Vagina (tissue), 2 donors: Measurements from ENCODE around the gene ITGAE. TPM values are rescaled to one million over a fixed set of nuclear protein-coding genes. Genes with fewer than 3 reads are reported as not detected.
"Not testable (repeated sequence)": the region's sequence is repeated elsewhere in the genome, so short reads cannot be mapped to it uniquely, and the experiment has no call there.

Experiments
- DNase-seq, 2 donors: peaks; one replicate each; pipeline ENCODE4 v3.0.0-alpha.2; 2017; ENCODE audit errors: extremely low spot score in 2 of 2
- H3K27ac ChIP-seq: fragments of 200-600 bp; sonication (generic); one replicate; pipeline ENCODE4 v1.5.1; 2019
- H3K27me3 ChIP-seq: fragments of 200-600 bp; sonication (generic); one replicate; pipeline ENCODE4 v1.5.1; 2019
- H3K36me3 ChIP-seq, 2 donors: fragments of 200-600 bp; sonication (generic); one replicate each; pipeline ENCODE4 v1.5.1; 2017 to 2019
- H3K4me1 ChIP-seq: fragments of 200-600 bp; sonication (generic); one replicate; pipeline ENCODE4 v1.5.1; 2019
- H3K4me3 ChIP-seq, 2 donors: fragments of 200-600 bp; sonication (generic); 1 replicate in 1 of 2; 2 replicates in 1 of 2; pipeline ENCODE4 v1.5.1; 2016 to 2019
- H3K9me3 ChIP-seq: fragments of 200-600 bp; sonication (generic); one replicate; pipeline ENCODE4 v1.5.1; 2019
- CTCF ChIP-seq, 3 experiments: fragments of 450-650 bp in 2 of 3; fragments of 200-600 bp in 1 of 3; sonication (generic) in 1 of 3; IDR thresholded peaks; one replicate each; pipeline ENCODE4 v1.5.1; 2017 to 2019; ENCODE audit warnings: antibody characterized with exemption in 3 of 3, mild to moderate bottlenecking in 2 of 3, moderate library complexity in 2 of 3
- POLR2A ChIP-seq, 2 donors: fragments of 450-650 bp; IDR thresholded peaks; one replicate each; pipeline ENCODE4 v1.6.1; 2017; ENCODE audit warnings: antibody characterized with exemption in 2 of 2, mild to moderate bottlenecking in 2 of 2, moderate library complexity in 2 of 2
- POLR2AphosphoS5 ChIP-seq, 2 donors: sonication (generic); formaldehyde crosslinking; IDR thresholded peaks; one replicate each; pipeline ENCODE4 v1.9.0; 2017; ENCODE audit warnings: antibody characterized with exemption in 2 of 2, mild to moderate bottlenecking in 2 of 2, low read depth in 1 of 2; ENCODE audit not compliant: insufficient read depth in 1 of 2
- intact Hi-C: fragments of 100-400 bp; cut with DNase I; formaldehyde crosslinking; loops from one replicate; pipeline ENCODE4 v1.15.1; 2023
- total RNA-seq: library from RNA; depleted of rRNA; stranded (reverse); fragments of >200 nt; gene quantifications from one replicate; pipeline ENCODE4 v1.2.3, GENCODE V29; 2016

Gene ITGAE
- total RNA-seq, 1 donor from 2014 or later: 30.9 TPM

DNA sequence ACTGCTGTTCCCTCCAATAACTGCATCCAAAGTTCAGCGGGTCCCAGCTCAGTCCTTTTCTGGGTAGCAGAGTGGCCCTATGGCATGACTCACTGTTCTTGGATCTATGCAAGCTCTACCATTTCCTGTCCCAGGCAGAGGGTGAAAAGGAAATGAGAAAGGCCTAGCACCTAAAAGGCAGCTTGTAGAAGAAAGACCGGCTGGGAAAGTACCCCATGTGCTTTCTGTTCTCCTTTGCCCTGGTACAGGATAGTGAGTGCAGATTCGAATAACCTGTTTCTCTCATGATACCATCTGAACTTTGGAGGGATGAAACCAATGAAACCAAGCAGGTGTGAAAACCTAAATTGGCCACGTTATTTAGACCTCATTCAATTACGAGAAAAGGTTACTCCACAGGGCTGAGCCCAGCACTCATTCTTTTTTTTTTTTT lies 90.0 kb downstream of the ITGAE start:
- no peaks in the 10 kb centered on the region for H3K4me1 ChIP-seq
- H3K27ac ChIP-seq: no peak overlapping the region
- H3K4me3 ChIP-seq: no peak overlapping the region
- no peak for TF ChIP-seq POLR2AphosphoS5 (IDR thresholded peaks at IDR 0.05; ENCODE audit: insufficient read depth in 1 of 2, low read depth in 1 of 2)
- TF ChIP-seq POLR2A (IDR thresholded peaks at IDR 0.05): no peak
- TF ChIP-seq CTCF (IDR thresholded peaks at IDR 0.05): no peak
- DNase-seq: no peak
- H3K36me3 ChIP-seq: peaks cover 0 to 38% of the 10 kb centered on the region in 2 donors
- no peaks in the 10 kb centered on the region for H3K9me3 ChIP-seq
- intact Hi-C loops: no loop called here
- H3K27me3 ChIP-seq: no peaks in the 10 kb centered on the region

DNA sequence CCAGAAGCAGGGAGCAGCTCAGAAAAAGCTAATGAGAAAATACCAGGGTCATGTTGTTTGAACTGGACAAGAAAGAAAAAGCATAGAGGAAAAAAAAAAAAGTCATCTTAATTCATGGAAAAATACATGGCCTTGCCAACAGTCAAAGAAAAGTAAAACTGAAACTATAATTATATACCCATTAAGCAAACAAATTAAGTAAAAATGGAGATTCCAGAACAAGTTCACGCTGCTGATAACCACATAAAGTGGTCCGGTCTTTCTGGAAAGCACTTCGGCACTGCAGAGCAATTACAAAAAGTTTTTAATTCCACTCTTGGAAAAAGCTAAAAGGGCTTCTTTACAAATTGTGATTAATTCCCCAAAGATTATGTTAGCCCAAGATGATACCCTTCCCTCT lies 92.6 kb downstream of the ITGAE start:
- intact Hi-C loops: no loop called here
- Histone ChIP-seq H3K4me1 (no peaks in the 10 kb centered on the region), H3K36me3 (peaks cover 0 to 16% of the 10 kb centered on the region in 2 donors), H3K9me3 (no peaks in the 10 kb centered on the region), H3K27ac (no peak overlapping the region), H3K4me3 (no peak overlapping the region), H3K27me3 (no peaks in the 10 kb centered on the region)
- TF ChIP-seq POLR2A (IDR thresholded peaks at IDR 0.05) (no peak), CTCF (IDR thresholded peaks at IDR 0.05) (no peak), POLR2AphosphoS5 (IDR thresholded peaks at IDR 0.05; ENCODE audit: insufficient read depth in 1 of 2, low read depth in 1 of 2) (no peak)
- DNase-seq: no peak

DNA sequence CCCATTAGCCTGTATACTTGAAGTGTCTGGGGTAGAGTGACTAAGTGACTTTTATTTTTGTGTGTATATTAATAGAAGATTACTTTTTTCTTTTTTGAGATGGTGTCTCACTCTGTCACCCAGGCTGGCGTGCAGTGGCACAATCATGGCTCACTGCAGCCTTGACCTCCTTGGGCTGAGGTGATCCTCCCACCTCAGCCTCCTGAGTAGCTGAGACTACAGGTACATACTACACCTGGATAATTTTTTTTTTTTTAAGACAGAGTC lies 95.3 kb downstream of the ITGAE start:
- intact Hi-C loops: not testable (repeated sequence)

DNA sequence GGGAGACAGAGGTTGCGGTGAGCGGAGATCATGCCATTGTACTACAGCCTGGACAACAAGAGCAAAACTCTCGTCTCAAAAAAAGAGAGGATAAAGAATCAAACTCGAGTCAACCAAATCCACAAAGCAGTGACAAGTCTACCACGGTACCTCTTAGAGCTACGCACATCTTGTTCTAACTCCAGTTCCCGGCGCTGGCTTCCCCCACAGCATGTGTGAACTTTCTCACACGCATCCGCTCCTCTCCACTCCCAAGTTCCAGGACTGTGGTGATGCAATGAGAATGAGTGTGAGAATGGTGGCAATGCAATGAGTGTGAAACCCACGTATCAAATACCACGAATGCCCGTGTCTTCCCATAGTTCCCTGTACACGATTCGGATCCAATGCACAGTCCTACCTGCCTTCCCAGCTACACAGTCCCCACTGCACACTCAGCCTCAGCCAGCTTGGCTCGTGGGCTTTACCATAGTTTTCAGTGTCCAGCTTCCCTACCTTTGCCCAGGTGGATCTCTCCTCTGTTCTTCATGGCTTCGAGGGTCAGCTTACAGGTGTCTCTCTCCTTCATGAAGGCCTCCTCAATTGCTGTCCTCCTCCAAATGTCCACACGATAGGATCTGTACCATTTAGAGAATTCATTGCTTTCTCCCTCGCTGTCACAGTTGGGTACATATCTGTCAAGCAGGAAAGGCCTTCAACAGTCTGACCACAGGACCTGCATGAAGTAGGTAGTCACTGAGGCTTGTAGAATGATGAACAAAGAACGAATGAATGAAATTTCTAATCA lies 95.9 kb downstream of the ITGAE start:
- Histone ChIP-seq H3K36me3 (no peaks in the 10 kb centered on the region), H3K4me3 (no peak overlapping the region), H3K27me3 (no peaks in the 10 kb centered on the region), H3K9me3 (no peaks in the 10 kb centered on the region), H3K27ac (no peak overlapping the region), H3K4me1 (no peaks in the 10 kb centered on the region)
- no peak for TF ChIP-seq POLR2A (IDR thresholded peaks at IDR 0.05)
- no peak for TF ChIP-seq POLR2AphosphoS5 (IDR thresholded peaks at IDR 0.05; ENCODE audit: insufficient read depth in 1 of 2, low read depth in 1 of 2)
- TF ChIP-seq CTCF (IDR thresholded peaks at IDR 0.05): no peak
- DNase-seq: no peak
- intact Hi-C loops: no loop called here

More for the DNA sequence above, 95.3 kb downstream of the ITGAE start:
- H3K4me1 ChIP-seq, H3K4me3 ChIP-seq, H3K27me3 ChIP-seq, H3K9me3 ChIP-seq, DNase-seq, H3K27ac ChIP-seq, H3K36me3 ChIP-seq: not testable (repeated sequence)

DNA sequence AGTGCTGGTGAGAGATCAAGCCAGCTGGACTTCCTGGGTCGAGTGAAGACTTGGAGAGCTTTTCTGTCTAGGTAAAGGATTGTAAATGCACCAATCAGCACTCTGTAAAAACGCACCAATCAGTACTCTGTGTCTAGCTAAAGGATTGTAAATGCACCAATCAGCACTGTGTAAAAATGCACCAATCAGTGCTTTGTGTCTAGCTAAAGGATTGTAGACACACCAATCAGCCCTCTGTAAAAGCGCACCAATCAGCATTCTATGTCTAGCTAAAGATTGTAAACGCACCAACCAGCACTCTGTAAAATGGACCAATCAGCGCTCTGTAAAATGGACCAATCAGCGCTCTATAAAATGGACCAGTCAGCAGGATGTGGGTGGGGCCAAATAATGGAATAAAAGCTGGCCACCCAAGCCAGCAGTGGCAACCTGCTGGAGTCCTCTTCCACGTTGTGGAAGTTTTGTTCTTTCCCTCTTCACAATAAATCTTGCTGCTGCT lies 98.9 kb downstream of the ITGAE start:
- H3K27ac ChIP-seq, H3K4me3 ChIP-seq, intact Hi-C loops, H3K9me3 ChIP-seq, H3K36me3 ChIP-seq, H3K4me1 ChIP-seq, H3K27me3 ChIP-seq, DNase-seq: not testable (repeated sequence)

- Histone ChIP-seq H3K27me3 (no peaks in the 10 kb centered on the region), H3K4me1 (peaks cover 15% of the 10 kb centered on the region), H3K9me3 (no peaks in the 10 kb centered on the region), H3K36me3 (no peaks in the 10 kb centered on the region), H3K4me3 (no peak overlapping the region), H3K27ac (no peak overlapping the region)
- TF ChIP-seq POLR2AphosphoS5 (IDR thresholded peaks at IDR 0.05; ENCODE audit: insufficient read depth in 1 of 2, low read depth in 1 of 2): no peak
- intact Hi-C loops: no loop called here
- no peak for DNase-seq
These were observed 101.0 kb downstream of the ITGAE start for GRCh38 chr17:3699951-3700350.
